NK-92 (cell line): ENCODE measurements around the gene LDB2.
"Not testable (repeated sequence)": the region's sequence is repeated elsewhere in the genome, so short reads cannot be mapped to it uniquely, and the experiment has no call there.

ENCODE experiments used
- DNase-seq: peaks from one replicate; lab custom pipeline; 2025; ENCODE audit not compliant: unreplicated experiment; lab: John Stamatoyannopoulos, UW

The LDB2 gene

DNA sequence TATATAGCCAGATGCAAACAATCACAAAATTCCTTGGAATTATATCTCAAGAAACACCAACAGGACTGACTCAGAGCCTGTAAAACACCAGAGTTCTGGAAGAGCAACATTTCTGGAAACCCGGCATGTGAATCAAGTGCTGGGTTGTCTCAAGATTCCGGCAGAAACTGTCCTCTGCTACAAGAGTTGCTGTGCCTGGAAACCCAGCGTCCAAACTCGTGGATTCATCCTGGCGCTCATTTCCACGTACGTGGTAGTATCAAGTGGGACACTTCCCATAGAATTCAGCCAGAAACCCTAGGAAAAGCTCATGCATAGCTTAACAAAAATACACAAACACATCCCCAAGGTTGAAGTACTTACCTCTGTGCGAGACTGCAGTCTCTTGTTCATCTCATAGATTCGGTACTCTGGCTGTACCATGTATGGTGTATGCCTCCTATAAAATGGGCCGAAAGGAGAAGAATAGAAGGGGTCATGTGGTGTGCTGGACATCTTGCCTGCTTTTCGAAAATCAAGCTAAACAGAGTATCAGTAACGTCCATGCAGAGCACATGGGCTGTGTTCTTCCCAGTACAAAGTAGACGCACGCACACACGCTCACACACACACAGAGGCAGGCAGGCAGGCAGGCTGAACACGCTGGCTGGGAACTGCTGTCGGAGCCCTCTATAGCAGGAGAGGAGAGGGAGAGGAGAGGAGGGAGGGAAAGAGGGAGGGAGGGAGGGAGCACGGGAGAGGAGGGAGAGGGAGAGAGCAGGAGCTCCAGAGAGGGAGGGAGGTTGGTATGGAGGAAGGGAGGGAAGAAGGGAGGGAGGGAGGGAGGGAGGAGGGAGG, at the start of gene LDB2:
TSS of gene LDB2 (minus strand) at position 655 of the 837 bp plus-strand sequence.
- DNase-seq, result no peak

DNA sequence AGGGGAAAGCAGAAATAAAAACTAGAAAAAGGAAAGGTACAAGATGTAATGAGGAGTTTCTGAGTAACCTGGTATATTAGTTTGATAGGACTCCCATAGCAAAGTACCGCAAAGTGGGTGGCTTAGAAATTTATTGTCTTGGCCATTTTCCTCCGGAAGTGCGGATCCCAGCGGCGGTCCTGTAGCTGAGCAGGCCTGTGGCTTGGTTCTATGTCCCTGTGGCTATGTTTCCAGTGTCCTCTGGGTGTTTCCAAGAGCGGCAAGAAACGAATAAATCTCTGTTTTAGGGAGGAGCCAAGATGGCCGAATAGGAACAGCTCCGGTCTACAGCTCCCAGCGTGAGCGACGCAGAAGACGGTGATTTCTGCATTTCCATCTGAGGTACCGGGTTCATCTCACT, 44.0 kb upstream of the LDB2 start:
- no peak for DNase-seq

DNA sequence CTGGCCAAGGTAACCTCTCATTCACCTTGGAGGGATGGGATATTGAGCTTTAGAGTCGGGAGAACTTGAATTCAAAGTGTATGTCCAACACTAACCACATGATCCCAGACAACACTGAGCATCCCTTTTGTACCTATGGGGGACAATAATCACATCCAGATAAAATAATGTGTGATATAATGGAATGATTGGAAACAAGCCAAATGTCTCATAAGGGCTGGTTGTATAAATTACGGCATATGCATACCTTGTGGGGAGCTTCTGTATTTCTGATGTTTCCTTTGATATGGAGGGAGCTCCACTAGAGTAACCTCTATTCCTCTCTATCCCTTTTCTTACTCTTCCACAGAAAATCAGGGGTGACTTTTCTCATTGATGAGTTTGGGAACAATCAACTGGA, 40.7 kb upstream of the LDB2 start:
- DNase-seq, result no peak

DNA sequence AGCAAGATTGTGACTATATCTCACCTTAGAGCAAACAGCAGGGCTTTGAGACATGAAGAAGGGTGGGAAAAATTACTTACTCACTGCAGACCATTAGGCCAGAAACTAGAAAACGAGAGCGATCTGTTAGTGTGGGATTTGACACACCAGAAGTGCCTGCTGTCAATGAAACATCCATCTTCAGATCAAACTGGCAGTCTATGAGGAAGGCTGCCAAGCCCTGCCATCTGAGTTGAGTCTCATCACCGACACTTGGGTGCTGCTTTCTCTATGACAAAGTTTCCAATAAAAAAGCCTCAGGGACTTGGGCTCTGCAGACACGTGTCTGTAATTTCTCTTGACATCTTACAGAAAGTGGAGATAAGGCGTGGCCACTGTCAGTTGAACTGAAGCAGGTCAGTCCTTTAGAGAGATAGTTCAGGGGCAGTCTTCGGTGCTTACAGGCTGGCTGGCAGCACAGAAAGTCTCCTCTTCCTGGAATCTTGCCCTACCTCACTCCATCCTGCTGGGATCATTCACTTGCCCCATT, 40.1 kb upstream of the LDB2 start:
- no peak for DNase-seq

DNA sequence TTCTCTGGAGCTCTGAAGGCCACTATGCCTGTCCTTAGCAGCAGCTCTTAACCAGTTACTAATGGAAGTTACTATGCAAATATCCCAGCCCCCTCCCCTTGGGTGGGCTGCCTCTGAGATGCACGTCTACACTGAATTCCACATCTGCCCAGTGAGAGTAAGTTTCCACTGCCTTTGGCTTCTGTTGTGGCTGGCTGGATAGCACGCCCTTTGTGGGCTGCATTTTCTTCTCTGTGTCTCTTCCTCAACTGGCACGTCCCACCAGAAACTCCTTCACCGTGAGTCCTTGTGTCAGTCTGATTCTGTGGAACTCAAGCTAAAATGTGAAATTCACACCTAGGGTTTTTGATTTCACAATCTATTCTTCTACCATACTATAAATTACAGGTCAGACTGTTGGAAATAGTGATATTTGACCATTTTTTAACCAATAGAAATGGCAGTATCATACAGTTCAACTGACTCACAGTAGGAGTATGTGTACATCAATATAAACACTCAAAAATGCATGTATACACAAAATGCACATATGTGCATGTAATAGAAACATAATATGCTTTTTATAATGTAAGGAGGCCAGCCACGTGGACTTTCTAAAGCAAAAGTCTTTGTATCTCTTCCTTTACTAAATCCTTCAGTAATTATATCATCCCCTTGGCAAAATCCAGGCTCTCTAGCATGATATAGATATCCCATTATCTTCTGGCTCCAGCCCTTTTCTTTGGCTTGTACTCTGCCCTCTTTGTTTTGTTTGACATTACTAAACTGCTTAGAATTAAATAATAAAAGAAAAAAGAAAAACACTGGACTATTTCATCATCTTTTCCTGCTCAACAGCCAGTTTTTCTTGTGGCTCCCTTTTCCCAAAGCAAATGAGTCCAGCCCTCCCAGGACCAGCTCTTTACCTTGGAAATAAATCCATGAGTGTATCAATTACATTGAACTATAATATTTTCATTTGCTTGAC, 33.2 kb upstream of the LDB2 start:
- DNase-seq, result no peak

DNA sequence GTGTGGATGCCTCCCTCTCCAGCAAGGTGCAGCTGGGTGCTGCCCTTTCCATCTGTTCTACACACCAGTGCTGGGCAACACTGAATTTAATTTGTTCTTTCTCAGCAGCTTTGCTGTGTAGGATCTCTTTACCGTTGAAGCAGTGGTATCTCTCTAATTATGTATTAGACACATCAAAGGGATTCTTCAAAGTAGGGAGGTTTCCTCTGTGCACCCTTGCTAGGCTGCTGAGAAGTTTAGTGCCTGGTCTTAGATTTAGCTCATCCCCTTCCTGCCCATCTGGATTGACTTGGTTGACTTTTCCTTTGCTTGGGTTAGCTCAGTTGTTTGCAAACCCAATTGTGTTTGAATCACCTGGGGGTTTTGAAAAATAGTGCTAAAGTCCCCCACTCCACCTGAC, 27.8 kb upstream of the LDB2 start:
- no peak for DNase-seq

DNA sequence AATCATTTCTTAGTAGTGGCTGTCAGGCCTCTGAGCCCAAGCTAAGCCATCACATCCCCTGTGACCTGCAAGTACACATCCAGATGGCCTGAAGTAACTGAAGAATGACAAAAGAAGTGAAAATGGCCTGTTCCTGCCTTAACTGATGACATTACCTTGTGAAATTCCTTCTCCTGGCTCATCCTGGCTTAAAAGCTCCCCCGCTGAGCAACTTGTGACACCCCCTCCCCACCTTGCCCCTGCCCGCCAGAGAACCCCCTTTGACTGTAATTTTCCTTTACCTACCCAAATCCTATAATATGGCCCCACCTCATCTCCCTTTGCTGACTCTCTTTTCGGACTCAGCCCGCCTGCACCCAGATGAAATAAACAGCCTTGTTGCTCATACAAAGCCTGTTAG, 20.3 kb upstream of the LDB2 start:
- not testable (repeated sequence) for DNase-seq

DNA sequence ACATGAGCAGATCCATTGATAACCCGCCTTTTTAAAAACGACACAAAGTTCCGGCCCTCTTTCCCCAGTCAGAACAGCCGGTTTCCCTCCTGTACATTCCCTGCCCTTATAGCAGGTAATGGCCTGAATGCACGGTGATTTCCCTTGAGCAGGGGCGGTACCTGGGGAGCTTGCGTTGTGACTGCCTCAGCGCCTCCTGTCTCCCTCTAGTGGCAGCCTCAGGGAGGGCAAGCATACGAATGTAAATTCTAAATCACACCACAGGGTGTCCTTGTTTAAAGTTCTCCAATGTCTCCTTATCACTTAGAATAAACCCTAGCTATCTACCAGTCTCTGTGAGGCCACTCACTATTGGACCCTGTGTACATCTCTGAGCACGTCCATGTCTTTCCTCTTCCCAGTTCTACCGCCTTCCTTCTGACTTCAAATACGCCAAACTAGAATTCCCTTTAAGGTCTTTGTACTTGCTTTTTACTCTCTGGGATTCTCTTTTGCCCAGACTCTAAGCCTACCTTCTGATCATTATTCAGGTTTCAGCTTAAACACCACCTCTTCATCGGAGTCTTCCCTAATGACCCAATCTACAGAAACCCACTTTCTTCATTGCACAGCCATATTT, 18.4 kb upstream of the LDB2 start:
- no peak for DNase-seq

DNA sequence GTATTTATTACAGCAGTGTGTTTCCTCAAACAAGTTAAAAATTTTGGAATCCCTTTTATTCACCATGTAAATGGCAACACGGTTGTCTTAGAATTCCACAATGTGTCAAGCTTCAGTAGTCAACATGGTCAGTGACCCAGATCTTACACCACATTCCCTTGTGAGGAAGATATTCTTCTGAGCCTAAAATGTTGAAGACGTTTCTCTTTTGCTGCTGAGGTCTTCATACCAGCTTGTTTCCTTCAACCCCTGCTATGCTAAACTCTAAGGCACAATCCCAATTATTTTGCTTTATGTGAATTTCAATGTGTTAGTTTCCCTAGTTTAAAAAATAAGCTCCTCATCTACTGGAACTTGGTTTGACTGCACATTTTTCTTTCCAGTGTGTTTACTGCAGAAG, 17.6 kb upstream of the LDB2 start:
- DNase-seq, result no peak

DNA sequence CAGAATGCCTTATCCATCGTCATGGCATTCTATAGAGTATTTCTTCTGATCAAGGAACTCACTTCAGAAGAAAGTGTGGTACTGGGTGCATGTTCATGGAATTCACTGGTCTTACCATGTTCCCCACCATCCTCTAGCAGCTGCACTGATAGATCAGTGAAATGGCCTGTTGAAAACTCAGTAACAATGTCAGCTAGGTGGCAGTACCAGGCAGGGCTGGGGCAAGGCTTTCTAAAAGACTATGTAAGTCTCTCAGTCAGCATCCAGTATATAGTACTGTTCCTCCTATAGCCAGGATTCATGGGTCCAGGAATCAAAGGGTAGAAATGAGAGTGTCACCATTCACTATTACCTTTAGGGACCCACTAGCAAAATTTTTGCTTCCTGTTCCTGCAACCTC, 15.8 kb upstream of the LDB2 start:
- DNase-seq, result no peak

DNA sequence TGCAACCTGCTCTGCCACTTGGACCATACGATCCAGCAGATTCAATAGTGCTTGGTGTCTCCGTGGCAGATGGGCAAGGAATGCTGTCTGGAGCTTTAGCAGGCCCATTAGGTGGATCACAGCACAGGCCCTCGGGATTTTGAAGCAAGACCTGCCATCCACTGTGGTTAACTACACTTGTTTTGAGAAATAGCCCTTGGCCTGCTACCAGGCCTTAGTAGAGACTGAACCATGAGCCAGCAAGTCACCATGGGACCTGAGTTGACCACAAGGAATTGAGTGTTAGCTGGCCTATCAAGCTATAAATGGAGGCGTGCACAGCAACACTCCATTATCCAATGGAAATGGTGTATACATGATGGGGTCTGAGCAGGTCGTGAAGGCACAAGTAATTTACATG, 14.5 kb upstream of the LDB2 start:
- no peak for DNase-seq

DNA sequence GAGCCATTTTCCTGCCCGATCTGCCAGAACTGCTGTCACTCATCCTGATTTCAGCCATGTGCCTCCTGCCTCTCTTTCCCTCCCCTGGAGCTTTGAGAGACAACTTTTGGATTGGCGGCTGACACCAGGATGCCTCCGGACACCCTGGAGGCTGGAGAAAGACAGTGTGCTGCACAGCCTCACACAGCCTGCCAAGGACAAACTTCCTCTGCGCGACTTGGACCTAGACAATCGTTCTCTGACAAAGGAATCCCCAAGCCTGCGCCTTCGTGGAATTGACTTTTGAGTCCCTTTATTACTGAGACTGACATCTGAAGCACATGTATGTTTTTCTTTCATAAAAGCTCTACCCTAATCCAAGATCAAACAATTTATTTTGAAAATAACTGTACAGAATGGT, 10.8 kb upstream of the LDB2 start:
- DNase-seq, result no peak

DNA sequence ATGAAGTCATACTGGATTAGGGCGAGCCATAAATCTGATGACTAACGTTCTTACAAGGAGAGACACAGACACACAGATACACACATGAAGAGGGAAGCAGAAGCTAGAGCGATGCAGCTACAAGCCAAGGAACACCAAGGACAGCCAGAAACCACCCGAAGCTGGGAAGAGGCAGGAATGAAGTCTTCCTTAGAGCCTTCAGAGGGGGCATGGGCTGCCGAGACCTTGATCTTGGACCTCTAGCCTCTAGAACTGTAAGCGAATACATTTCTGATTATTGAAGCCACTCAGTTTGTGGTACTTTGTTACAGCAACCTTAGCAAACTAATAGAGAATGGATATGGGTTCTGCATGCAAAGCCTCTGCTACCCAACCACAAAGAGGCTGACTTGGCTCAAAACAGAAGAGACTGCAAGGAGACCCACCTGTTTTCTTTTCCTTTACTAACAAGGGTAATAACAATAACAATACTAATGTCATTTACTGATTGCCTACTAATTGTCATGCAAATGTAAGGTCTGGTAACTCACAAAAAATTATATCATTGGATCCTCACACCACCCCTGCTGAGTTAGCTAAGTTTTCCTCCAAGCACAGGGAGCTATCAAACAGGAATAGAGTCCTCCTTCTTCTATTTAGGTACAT, 10.1 kb upstream of the LDB2 start:
- no peak for DNase-seq

DNA sequence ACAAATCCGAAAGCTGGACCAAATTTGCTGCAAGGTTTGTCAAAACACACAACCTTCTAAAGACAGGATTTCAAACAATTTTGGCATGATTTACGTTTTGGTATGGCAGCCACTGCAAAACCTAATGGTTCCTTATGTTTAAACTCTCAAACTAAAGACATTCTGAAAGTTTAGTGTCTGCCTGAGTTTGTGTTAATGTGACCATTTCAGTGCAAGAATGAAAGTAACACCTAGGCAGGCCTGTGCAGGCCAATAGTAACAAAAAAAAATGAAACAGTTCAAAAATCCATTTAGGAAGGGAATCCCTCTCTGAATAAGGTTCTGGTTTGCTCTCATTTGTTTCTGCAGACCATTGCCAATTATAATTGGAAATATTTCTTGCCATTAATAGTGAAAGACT, 1.9 kb upstream of the LDB2 start:
- DNase-seq, result no peak

DNA sequence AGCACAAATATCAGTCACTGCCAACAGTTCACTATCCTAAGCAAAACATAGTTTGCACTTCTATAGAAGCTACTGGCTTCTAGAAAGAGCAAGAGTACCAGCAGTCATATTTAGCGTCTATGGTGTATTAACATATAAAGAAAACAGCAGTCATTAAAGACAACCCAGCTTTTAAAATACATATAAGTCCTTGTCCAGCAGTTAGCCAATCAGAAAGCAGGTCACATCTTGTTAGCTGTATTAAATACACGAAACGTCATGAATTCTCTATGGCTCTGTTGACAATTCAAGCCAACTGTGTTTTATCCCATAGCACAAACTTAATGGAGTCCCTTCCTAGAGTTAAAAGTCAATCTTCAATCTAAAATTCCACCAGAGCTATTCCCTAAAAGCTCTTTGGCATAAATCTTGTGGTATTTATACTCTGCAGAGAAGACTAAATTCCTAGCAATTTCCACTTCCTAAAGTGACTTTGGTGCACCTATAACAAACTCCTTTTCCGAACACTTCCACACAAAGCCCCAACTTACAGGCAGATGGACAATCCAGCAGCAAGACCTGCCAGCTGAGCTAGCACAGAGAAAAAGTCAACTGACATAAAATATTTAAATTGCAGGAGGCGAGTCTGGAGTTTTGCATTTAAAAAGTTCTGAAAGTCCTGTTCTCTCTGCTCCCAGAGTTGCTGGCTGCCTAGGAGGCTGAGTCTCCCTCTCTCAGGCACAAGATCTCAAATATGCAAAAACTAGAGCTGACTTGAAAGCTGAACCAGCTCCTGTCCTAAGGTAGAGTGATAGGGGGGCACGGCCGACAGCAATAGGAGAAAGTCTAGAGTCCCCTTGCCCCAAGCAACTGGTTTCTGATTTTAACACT, 1.3 kb downstream of the LDB2 start:
- DNase-seq, result no peak

DNA sequence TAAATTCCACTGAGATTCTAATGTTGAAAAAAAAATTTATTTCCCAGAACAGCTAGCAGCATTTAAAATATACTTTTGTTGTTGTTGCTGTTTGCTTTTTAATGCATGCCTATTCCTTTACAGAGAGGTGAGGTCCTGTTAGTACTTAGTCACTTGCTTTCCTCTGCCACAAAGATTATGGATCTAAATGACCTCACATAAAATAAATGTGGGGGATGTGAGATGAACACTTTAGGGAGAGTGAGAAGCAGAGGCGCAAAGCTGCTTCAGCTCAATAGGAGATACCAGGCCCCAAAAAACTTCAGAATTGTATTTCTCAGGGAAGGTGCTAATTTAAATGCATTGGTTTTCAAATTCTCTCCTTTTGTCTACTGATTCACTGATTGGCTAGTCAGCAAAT, 4.0 kb downstream of the LDB2 start:
- no peak for DNase-seq

DNA sequence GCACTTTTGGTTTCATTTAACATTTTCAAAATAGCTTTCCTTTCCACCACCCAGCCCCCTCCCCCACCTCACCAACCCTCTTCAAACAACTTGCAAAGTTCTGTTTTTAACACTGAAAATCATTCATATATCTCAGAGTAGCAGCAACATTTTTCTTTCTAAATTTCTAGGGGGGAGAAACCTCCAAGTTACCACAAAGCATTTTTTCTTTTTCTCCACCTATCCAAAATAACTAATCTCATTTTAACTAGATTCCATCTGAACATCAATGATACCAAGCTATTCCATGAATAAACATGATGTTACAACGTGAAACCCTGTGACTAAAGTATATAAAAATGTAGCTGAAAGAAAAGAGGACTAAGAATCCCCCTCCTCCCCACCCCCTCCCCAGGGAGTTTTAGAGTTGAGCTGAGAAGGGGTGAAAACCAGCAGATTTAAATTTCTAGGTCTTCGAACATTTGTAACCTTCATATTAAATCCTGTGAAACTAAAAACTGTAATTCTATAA, 5.2 kb downstream of the LDB2 start:
- DNase-seq, result no peak

DNA sequence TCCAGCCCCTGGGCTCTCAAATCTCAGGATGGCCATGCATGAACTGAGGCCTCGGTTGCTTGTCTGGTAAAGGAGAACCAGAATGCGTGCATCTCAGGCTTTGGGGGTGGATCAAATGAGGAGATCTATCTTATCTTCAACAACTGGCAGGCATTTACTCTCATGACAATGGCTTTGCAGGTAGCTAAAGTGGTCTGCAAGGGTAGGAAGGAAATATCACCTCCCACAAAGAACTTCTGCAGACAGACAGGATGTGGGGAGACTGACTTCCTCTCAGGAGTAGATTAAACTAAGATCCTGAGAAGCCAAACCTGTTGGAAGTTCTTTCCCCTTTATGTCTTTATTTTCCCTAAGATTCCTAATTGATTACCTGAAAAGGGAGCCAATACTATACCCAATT, 7.8 kb downstream of the LDB2 start:
- DNase-seq, result no peak

DNA sequence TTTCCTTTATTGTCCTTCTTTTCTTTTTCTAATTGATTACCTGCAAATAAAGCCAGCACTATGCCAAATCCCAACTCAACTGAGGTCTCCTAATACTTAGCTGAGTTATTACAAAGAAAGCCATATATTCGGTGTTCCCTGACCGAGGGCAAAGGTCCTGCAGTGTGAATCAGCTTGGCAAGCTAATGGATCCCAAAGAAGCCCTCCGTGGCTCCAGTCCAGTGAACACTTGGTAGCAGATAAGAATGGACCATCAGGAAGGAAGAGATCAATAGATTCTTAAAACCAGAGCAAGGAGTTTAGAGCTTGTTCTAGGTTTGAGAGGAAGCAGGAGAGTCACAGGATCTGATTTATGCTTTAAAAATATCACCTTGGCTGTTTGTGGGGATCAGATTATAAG, 8.5 kb downstream of the LDB2 start:
- no peak for DNase-seq

DNA sequence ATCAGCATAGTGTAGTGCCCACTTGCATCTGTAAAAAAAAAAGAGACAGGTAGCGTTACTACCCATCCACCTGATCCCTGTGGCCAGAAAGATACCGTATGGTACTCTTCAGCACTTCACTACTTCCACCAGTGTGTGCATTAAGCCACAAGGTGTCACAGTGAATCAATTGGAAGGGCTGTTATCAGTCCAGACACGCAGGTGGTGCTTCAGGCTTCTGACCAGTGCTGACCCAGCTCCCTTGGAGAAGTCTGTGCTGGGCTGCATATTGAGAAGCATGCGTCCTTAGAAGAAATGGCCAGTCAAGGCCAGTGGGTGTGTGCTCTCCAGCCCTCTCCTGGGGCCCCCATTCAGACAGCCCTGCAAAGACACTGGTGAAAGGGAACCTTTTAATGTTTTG, 10.6 kb downstream of the LDB2 start:
- no peak for DNase-seq
